H1 (cell line): ENCODE data around the gene C16orf89.

Experiments
- ZNF274 ChIP-seq: IDR thresholded peaks from 2 replicates; pipeline ENCODE4 v1.7.0; 2012; ENCODE audit warnings: low read length, borderline replicate concordance; ENCODE audit errors: extremely low read depth
- TF ChIP-seq, protein P1 (sequence below), 3 experiments: IDR thresholded peaks; 1 replicate in 2 of 3; 2 replicates in 1 of 3; pipeline versions ENCODE4 v1.5.1 to v1.6.1; 2011; ENCODE audit warnings: low read length in 3 of 3, mild to moderate bottlenecking in 3 of 3, inconsistent platforms in 2 of 3, low read depth in 1 of 3, moderate library complexity in 1 of 3; ENCODE audit not compliant: insufficient read depth in 1 of 3; ENCODE audit errors: control extremely low read depth in 1 of 3

DNA sequence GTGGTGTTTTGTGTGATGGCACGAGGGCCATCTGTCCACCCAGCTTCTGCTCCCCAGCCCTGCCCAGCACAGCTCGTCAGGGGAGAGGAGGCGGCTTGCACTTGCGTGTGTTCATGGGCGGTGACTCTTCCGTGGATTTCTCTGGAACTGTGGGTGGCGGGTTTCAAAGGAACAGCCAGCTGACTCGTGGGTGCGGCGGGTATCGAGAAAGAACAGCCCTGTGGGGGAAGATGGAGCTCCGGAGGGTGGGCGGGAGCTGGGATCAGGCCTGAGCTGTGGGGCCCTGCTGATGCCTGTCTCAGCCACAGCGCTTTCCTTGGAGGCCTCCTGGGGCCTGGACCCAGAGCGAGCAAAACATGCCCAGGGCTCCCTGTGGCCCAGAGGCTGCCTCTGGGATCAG is 45.2 kb downstream of the C16orf89 start:
- TF ChIP-seq, protein P1, sequence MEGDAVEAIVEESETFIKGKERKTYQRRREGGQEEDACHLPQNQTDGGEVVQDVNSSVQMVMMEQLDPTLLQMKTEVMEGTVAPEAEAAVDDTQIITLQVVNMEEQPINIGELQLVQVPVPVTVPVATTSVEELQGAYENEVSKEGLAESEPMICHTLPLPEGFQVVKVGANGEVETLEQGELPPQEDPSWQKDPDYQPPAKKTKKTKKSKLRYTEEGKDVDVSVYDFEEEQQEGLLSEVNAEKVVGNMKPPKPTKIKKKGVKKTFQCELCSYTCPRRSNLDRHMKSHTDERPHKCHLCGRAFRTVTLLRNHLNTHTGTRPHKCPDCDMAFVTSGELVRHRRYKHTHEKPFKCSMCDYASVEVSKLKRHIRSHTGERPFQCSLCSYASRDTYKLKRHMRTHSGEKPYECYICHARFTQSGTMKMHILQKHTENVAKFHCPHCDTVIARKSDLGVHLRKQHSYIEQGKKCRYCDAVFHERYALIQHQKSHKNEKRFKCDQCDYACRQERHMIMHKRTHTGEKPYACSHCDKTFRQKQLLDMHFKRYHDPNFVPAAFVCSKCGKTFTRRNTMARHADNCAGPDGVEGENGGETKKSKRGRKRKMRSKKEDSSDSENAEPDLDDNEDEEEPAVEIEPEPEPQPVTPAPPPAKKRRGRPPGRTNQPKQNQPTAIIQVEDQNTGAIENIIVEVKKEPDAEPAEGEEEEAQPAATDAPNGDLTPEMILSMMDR (IDR thresholded peaks at IDR 0.05; ENCODE audit: control extremely low read depth in 1 of 3, insufficient read depth in 1 of 3, low read depth in 1 of 3, low read length in 3 of 3): no peak
- no peak for TF ChIP-seq ZNF274
